Gastroesophageal sphincter (tissue), 3 donors: ENCODE results near the gene PRX.

Source experiments
- POLR2AphosphoS5 ChIP-seq: sonication (generic); formaldehyde crosslinking; IDR thresholded peaks from one replicate; pipeline ENCODE4 v1.6.1; 2017; ENCODE audit warnings: antibody characterized with exemption
- TF ChIP-seq, protein P1 (sequence below), 4 experiments: fragments of 200-600 bp in 2 of 4; fragments of 450-650 bp in 2 of 4; sonication (generic) in 1 of 4; IDR thresholded peaks; one replicate each; pipeline ENCODE4 v1.5.1; 2017 to 2019; ENCODE audit warnings: antibody characterized with exemption in 4 of 4, mild to moderate bottlenecking in 2 of 4, moderate library complexity in 2 of 4

DNA sequence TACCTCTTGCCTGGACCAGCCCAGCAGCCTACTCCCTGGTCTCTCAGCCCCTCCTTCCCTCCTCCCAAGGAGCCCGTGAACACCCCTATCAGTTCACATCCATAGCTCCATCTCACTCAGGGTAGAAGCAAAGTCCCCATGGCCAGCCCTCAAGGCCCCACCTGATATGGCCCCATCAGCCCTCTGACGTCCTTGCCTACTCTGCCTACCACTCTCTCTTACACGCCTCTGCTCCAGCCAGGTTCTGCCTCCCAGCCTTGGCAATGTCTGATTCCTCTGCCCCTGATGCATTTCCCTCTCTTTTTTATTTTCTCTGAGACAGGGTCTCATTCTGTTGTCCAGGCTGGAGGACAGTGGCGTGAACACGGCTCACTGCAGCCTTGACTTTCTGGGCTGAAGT, 38.8 kb upstream of the PRX start:
- TF ChIP-seq, protein P1, sequence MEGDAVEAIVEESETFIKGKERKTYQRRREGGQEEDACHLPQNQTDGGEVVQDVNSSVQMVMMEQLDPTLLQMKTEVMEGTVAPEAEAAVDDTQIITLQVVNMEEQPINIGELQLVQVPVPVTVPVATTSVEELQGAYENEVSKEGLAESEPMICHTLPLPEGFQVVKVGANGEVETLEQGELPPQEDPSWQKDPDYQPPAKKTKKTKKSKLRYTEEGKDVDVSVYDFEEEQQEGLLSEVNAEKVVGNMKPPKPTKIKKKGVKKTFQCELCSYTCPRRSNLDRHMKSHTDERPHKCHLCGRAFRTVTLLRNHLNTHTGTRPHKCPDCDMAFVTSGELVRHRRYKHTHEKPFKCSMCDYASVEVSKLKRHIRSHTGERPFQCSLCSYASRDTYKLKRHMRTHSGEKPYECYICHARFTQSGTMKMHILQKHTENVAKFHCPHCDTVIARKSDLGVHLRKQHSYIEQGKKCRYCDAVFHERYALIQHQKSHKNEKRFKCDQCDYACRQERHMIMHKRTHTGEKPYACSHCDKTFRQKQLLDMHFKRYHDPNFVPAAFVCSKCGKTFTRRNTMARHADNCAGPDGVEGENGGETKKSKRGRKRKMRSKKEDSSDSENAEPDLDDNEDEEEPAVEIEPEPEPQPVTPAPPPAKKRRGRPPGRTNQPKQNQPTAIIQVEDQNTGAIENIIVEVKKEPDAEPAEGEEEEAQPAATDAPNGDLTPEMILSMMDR (IDR thresholded peaks at IDR 0.05), result no peak
- no peak for TF ChIP-seq POLR2AphosphoS5
